Activated T-cell treated with anti-CD3 and anti-CD28 coated beads, Interleukin-2, amount 50 U/mL, for 4 hours (primary cell): Measurements from ENCODE around the gene UNC5C. TPM values are rescaled to one million over a fixed set of nuclear protein-coding genes. Genes with fewer than 3 reads are reported as not detected.

Experiments used
- ATAC-seq, 2 donors: fragments of 200-7000 bp; cut with Tn5 transposase; one replicate each; pipeline ENCODE4 v1.10.0; 2021
- DNase-seq: peaks from one replicate; pipeline ENCODE4 v3.0.0-alpha.2; 2020
- H3K27me3 Mint-ChIP-seq: one replicate; pipeline ENCODE4 v1.8.0; 2021; ENCODE audit warnings: low read depth, mixed read lengths
- H3K36me3 Mint-ChIP-seq: one replicate; pipeline ENCODE4 v1.8.0; 2022; ENCODE audit warnings: mixed read lengths; ENCODE audit not compliant: insufficient read depth
- H3K4me1 Mint-ChIP-seq: one replicate; pipeline ENCODE4 v1.8.0; 2021; ENCODE audit warnings: low read depth, mixed read lengths
- H3K4me3 Mint-ChIP-seq: one replicate; pipeline ENCODE4 v1.8.0; 2021; ENCODE audit warnings: mild to moderate bottlenecking, moderate library complexity, mixed read lengths
- H3K9me3 Mint-ChIP-seq: one replicate; pipeline ENCODE4 v1.8.0; 2021; ENCODE audit warnings: mixed read lengths
- total RNA-seq, 3 donors: library from RNA; stranded (reverse); gene quantifications; one replicate each; pipeline ENCODE4 v1.2.1, GENCODE V29; 2021

The UNC5C gene
- total RNA-seq, 3 donors from 2014 or later = 0.08 TPM; not detected in 2

- no peak overlapping the region for H3K4me3 Mint-ChIP-seq
- H3K9me3 Mint-ChIP-seq = no peaks in the 10 kb centered on the region
- ATAC-seq (no peak), DNase-seq (no peak)
- no peaks in the 10 kb centered on the region for H3K27me3 Mint-ChIP-seq
- no peaks in the 10 kb centered on the region for H3K36me3 Mint-ChIP-seq
- H3K4me1 Mint-ChIP-seq = no peaks in the 10 kb centered on the region
Measured at GRCh38 chr4:95362066-95362465, 186.7 kb downstream of the UNC5C start.

GRCh38 chr4:95361696-95361965, 187.1 kb downstream of the UNC5C start:
- Mint-ChIP-seq H3K4me1 (no peaks in the 10 kb centered on the region), H3K27me3 (no peaks in the 10 kb centered on the region), H3K9me3 (no peaks in the 10 kb centered on the region), H3K4me3 (no peak overlapping the region), H3K36me3 (no peaks in the 10 kb centered on the region)
- DNase-seq (no peak), ATAC-seq (no peak)

GRCh38 chr4:95360906-95361695, 187.7 kb downstream of the UNC5C start:
- Mint-ChIP-seq H3K27me3 (no peaks in the 10 kb centered on the region), H3K9me3 (no peaks in the 10 kb centered on the region), H3K4me3 (no peak overlapping the region), H3K4me1 (no peaks in the 10 kb centered on the region), H3K36me3 (no peaks in the 10 kb centered on the region)
- ATAC-seq (no peak), DNase-seq (no peak)

DNA sequence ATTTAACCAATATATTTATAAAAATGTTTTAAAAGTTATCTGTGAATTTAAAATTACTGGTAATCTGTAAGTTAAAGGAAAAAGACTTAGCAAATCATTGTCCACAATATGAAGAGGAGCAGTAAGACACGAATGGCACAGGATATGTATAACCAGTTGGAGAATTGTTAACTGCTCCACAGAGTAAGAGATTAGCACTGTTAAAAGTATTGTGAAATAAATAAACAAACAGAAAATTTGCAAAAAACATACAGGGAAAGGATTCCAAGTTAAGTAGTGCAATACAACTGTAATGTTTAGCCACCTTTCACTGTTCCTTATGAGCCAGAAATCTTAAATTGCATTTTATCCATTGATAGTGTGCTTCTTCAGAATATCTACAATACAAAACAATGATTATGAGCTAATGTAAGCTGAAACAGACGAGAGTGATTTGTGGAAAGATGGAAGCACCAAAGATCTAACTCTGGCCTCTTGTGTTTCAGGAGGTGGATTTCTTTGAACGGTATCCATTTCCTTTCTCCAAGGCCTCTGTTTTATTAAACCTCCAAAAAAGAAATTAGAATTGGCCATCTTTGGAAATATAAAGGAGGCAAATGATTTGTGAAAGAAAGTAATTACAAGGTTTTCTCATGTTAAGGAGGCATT, 188.4 kb downstream of the UNC5C start:
- DNase-seq = no peak
- H3K9me3 Mint-ChIP-seq = no peaks in the 10 kb centered on the region

DNA sequence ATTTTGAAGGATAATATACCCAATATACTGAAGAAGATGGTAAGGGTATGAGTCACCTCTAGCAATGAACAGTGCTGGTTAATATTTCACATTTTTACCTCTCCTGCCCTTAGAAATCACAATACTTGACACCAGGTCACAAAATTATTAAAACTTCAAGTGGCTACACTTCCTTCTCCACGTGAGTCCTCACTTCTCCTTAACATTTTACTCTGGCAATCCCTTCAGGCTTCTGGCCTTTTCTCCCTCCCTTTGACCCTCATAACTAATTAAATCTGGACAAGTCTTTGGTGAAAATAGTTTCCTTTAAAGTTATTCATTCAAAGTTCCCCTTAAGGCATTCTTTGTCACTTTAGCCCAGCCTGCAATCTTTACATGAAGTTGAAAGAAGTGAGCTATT, 190.4 kb downstream of the UNC5C start:
- Mint-ChIP-seq H3K9me3 (no peaks in the 10 kb centered on the region), H3K36me3 (no peaks in the 10 kb centered on the region), H3K4me3 (no peak overlapping the region), H3K4me1 (no peaks in the 10 kb centered on the region), H3K27me3 (no peaks in the 10 kb centered on the region)
- ATAC-seq (no peak), DNase-seq (no peak)

More for the DNA sequence above, 188.4 kb downstream of the UNC5C start:
- Mint-ChIP-seq H3K27me3 (no peaks in the 10 kb centered on the region), H3K4me1 (no peaks in the 10 kb centered on the region), H3K4me3 (no peak overlapping the region), H3K36me3 (no peaks in the 10 kb centered on the region)
- no peak for ATAC-seq

DNA sequence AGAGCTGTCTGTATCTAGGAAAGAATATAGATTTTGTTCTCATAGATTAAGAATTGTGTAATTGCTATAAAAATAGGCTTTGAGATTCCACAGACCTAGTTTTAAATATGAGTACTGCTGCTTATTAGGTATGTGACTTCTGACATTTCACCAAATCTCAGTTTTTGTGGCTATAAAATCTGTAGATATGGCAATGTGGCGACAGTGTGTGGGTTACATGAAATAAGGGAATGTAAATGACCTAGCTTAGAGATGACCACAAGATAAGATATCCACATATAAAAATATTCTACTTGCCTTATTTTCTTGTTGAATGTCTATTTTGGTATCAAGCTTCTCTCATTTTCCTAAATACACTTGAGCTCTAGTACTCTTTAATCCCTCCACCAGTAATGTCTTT, 193.8 kb downstream of the UNC5C start:
- H3K27me3 Mint-ChIP-seq = no peaks in the 10 kb centered on the region
- H3K9me3 Mint-ChIP-seq = no peaks in the 10 kb centered on the region
- no peaks in the 10 kb centered on the region for H3K36me3 Mint-ChIP-seq

GRCh38 chr4:95348418-95348817, 200.4 kb downstream of the UNC5C start:
- DNase-seq (no peak), ATAC-seq (no peak)
- H3K36me3 Mint-ChIP-seq = no peaks in the 10 kb centered on the region
- H3K4me1 Mint-ChIP-seq = no peaks in the 10 kb centered on the region
- no peaks in the 10 kb centered on the region for H3K27me3 Mint-ChIP-seq
- H3K9me3 Mint-ChIP-seq = peaks cover 46% of the 10 kb centered on the region
- H3K4me3 Mint-ChIP-seq = no peak overlapping the region

More for the DNA sequence above, 193.8 kb downstream of the UNC5C start:
- Mint-ChIP-seq H3K4me3 (no peak overlapping the region), H3K4me1 (no peaks in the 10 kb centered on the region)
- no peak for DNase-seq
- no peak for ATAC-seq

GRCh38 chr4:95343235-95343634, 205.5 kb downstream of the UNC5C start:
- no peak overlapping the region for H3K4me3 Mint-ChIP-seq
- no peaks in the 10 kb centered on the region for H3K27me3 Mint-ChIP-seq
- H3K4me1 Mint-ChIP-seq = no peaks in the 10 kb centered on the region
- DNase-seq = no peak
- H3K36me3 Mint-ChIP-seq = no peaks in the 10 kb centered on the region
- peaks cover 43% of the 10 kb centered on the region for H3K9me3 Mint-ChIP-seq
- no peak for ATAC-seq

GRCh38 chr4:95340191-95340590, 208.6 kb downstream of the UNC5C start:
- H3K36me3 Mint-ChIP-seq = no peaks in the 10 kb centered on the region
- peaks cover 16% of the 10 kb centered on the region for H3K9me3 Mint-ChIP-seq
- H3K27me3 Mint-ChIP-seq = no peaks in the 10 kb centered on the region
- no peaks in the 10 kb centered on the region for H3K4me1 Mint-ChIP-seq
- no peak overlapping the region for H3K4me3 Mint-ChIP-seq
- ATAC-seq = no peak
- DNase-seq = no peak

DNA sequence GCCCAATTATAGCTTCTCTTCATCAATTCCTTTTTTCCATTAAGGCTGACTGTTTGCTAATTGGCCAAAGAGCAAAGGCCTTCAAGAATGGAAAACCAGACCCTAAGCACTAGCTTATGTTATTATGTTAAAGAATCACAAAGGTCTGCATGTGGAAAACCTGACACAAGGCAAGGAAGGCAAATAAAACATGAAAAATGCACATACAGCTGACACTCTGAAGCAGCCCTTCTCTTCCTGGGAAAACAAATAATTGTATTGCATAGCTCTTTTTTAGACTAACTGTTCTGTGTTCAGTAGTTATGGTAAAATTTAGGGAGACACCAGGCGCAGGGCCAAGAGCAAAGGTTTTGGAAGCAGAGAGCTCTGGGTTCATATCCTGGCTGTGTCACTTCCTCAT, 223.1 kb downstream of the UNC5C start:
- Mint-ChIP-seq H3K4me3 (no peak overlapping the region), H3K4me1 (no peaks in the 10 kb centered on the region), H3K27me3 (no peaks in the 10 kb centered on the region), H3K36me3 (no peaks in the 10 kb centered on the region), H3K9me3 (peaks cover 6% of the 10 kb centered on the region)
- DNase-seq (no peak), ATAC-seq (no peak)

DNA sequence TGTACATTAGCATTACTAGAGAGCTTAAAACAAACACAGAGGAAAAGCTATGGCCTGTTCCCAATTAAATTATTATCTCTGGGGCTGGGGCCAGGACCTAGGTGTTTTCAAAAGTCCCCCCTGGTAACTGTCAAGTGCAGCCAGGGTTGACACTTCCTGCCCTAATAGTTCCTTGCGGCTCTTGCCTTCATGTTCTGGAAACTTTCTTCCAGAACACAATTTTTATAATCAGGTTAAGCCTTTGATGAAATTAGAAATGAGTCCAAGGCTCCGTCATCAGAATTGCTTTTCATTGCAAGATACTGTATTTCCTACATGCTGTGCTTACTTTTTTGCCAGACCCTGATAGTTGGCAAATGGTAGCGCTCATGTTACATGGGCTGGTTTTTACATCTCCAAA, 229.6 kb downstream of the UNC5C start:
- Mint-ChIP-seq H3K4me3 (no peak overlapping the region), H3K4me1 (no peaks in the 10 kb centered on the region), H3K27me3 (no peaks in the 10 kb centered on the region), H3K9me3 (no peaks in the 10 kb centered on the region), H3K36me3 (no peaks in the 10 kb centered on the region)
- DNase-seq (no peak), ATAC-seq (no peak)

- Mint-ChIP-seq H3K4me1 (no peaks in the 10 kb centered on the region), H3K9me3 (no peaks in the 10 kb centered on the region), H3K36me3 (no peaks in the 10 kb centered on the region), H3K27me3 (no peaks in the 10 kb centered on the region), H3K4me3 (no peak overlapping the region)
- no peak for DNase-seq
- ATAC-seq = no peak
Measured at GRCh38 chr4:95318483-95318882, 230.3 kb downstream of the UNC5C start.

DNA sequence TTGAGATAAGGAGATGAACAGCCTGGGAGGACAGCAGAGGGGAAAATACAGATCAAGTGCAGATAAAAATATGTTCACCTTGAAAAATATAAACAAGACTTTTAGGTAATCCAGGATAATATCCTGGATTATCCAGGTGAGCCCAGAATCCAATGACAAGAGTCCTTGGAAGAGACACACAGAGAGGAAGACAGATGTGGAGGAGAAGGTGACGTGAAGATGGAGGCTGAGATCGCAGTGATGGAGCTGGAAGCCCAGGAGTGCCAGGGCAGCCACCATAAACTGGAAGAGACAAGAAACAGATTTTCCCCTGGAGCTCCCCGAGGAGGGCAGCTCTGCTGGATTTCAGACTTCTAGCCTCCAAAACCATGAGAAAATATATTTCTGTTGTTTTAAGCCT, 230.7 kb downstream of the UNC5C start:
- H3K4me3 Mint-ChIP-seq = no peak overlapping the region
- H3K27me3 Mint-ChIP-seq = no peaks in the 10 kb centered on the region
- no peaks in the 10 kb centered on the region for H3K9me3 Mint-ChIP-seq
- ATAC-seq (no peak), DNase-seq (no peak)
- no peaks in the 10 kb centered on the region for H3K4me1 Mint-ChIP-seq
- no peaks in the 10 kb centered on the region for H3K36me3 Mint-ChIP-seq

- H3K9me3 Mint-ChIP-seq = no peaks in the 10 kb centered on the region
- H3K4me1 Mint-ChIP-seq = no peaks in the 10 kb centered on the region
- H3K27me3 Mint-ChIP-seq = no peaks in the 10 kb centered on the region
- no peak overlapping the region for H3K4me3 Mint-ChIP-seq
- no peak for ATAC-seq
- DNase-seq = no peak
- H3K36me3 Mint-ChIP-seq = no peaks in the 10 kb centered on the region
Measured at GRCh38 chr4:95317085-95317793, 231.5 kb downstream of the UNC5C start.

DNA sequence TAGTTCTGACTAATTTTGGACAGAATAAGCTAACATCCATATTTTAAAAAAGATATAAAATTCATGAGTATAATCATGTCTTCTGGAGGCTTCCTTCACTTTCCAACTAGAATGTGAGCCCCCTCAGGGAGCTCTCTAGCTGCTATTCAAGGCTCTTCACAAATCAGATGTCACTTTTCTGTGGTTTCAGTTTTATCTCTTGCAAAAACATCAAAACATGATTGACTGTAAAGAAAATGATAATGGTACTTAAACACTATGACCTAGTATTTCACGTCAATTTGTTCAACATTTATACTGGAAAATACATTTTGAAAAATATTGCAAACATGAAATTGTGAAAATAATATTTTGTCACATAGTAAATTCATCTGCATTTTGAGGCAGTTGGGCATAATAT, 234.2 kb downstream of the UNC5C start:
- no peaks in the 10 kb centered on the region for H3K27me3 Mint-ChIP-seq
- no peaks in the 10 kb centered on the region for H3K9me3 Mint-ChIP-seq
- no peak for DNase-seq
- ATAC-seq = no peak
- H3K4me1 Mint-ChIP-seq = no peaks in the 10 kb centered on the region
- H3K36me3 Mint-ChIP-seq = no peaks in the 10 kb centered on the region
- no peak overlapping the region for H3K4me3 Mint-ChIP-seq
